Body of pancreas (tissue), 4 donors: ENCODE measurements around the gene EDNRA. TPM values are rescaled to one million over a fixed set of nuclear protein-coding genes. Genes with fewer than 3 reads are reported as not detected.

Experiments
- ATAC-seq: fragments of 150-250 bp; one replicate; pipeline ENCODE4 v1.9.1; 2016
- DNase-seq, 4 donors: peaks; one replicate each; pipeline ENCODE4 v3.0.0-alpha.2; 2019
- H3K27ac ChIP-seq, 4 donors: fragments of 200-600 bp; sonication (generic); 1 replicate in 3 of 4; 2 replicates in 1 of 4; pipeline versions ENCODE4 v1.5.1 to v1.6.1; 2016 to 2019; ENCODE audit warnings: mild to moderate bottlenecking in 1 of 4, mixed read lengths in 1 of 4, moderate library complexity in 1 of 4
- H3K27me3 ChIP-seq, 2 donors: fragments of 200-600 bp; sonication (generic); one replicate each; pipeline ENCODE4 v1.6.0; 2016; ENCODE audit warnings: mild to moderate bottlenecking in 1 of 2
- H3K36me3 ChIP-seq, 2 donors: fragments of 200-600 bp; sonication (generic); replicated peaks in 1 of 2; 2 replicates each; pipeline ENCODE4 v1.5.1; 2016; ENCODE audit warnings: low read depth in 2 of 2; ENCODE audit not compliant: insufficient read depth in 1 of 2
- H3K4me1 ChIP-seq: fragments of 200-600 bp; sonication (generic); one replicate; pipeline ENCODE4 v1.6.0; 2016
- H3K4me3 ChIP-seq, 2 donors: fragments of 200-600 bp; sonication (generic); 1 replicate in 1 of 2; 2 replicates in 1 of 2; pipeline ENCODE4 v1.5.1; 2016 to 2019
- H3K9me3 ChIP-seq, 3 donors: fragments of 200-600 bp; sonication (generic); 1 replicate in 2 of 3; 2 replicates in 1 of 3; pipeline ENCODE4 v1.5.1; 2016
- CTCF ChIP-seq, 7 experiments: fragments of 450-650 bp in 4 of 7; fragments of 200-600 bp in 3 of 7; sonication (generic) in 3 of 7; IDR thresholded peaks; one replicate each; pipeline ENCODE4 v1.5.1; 2016 to 2019; ENCODE audit warnings: antibody characterized with exemption in 7 of 7
- POLR2A ChIP-seq, 3 donors: fragments of 450-650 bp; IDR thresholded peaks; one replicate each; pipeline ENCODE4 v1.6.1; 2016; ENCODE audit warnings: antibody characterized with exemption in 3 of 3, mild to moderate bottlenecking in 2 of 3
- WGBS, 2 donors: methylation state at CpG; one replicate each; pipeline ENCODE4 v1.1.5; 2017; 5-methylcytosine and 5-hydroxymethylcytosine counted together
- intact Hi-C: fragments of 100-400 bp; cut with DNase I; formaldehyde crosslinking; loops from one replicate; pipeline ENCODE4 v1.15.1; 2023
- total RNA-seq, 2 donors: library from RNA; depleted of rRNA; stranded (reverse); fragments of >200 nt; gene quantifications; one replicate each; pipeline ENCODE4 v1.1.0, GENCODE V29; 2016

Gene EDNRA
- total RNA-seq, 2 donors from 2014 or later = 1.3 TPM

- no peaks in the 10 kb centered on the region for H3K9me3 ChIP-seq
- WGBS, 2 donors = 58 to 72% methylated on average over 4 of the region's 4 CpGs
- H3K36me3 ChIP-seq = no peaks in the 10 kb centered on the region
- H3K4me1 ChIP-seq = no peaks in the 10 kb centered on the region
- no peak overlapping the region for H3K27ac ChIP-seq
- no peak for ATAC-seq
- no peak overlapping the region for H3K4me3 ChIP-seq
- TF ChIP-seq CTCF (IDR thresholded peaks at IDR 0.05) (no peak), POLR2A (IDR thresholded peaks at IDR 0.05) (no peak)
- DNase-seq = no peak
- intact Hi-C loops = no loop called here
- no peaks in the 10 kb centered on the region for H3K27me3 ChIP-seq
Observed at GRCh38 chr4:147539959-147540358, 59.1 kb downstream of the EDNRA start.

GRCh38 chr4:147542229-147542990, 61.5 kb downstream of the EDNRA start:
- Histone ChIP-seq H3K9me3 (no peaks in the 10 kb centered on the region), H3K27me3 (no peaks in the 10 kb centered on the region), H3K27ac (no peak overlapping the region), H3K4me3 (no peak overlapping the region), H3K4me1 (no peaks in the 10 kb centered on the region), H3K36me3 (no peaks in the 10 kb centered on the region)
- intact Hi-C loops = no loop called here
- no peak for TF ChIP-seq POLR2A (IDR thresholded peaks at IDR 0.05)
- no peak for TF ChIP-seq CTCF (IDR thresholded peaks at IDR 0.05)
- 72 to 80% methylated on average over 17 of the region's 17 CpGs for WGBS, 2 donors
- ATAC-seq (no peak), DNase-seq (no peak)

- no peak overlapping the region for H3K4me3 ChIP-seq
- H3K27me3 ChIP-seq = no peaks in the 10 kb centered on the region
- no peaks in the 10 kb centered on the region for H3K36me3 ChIP-seq
- intact Hi-C loops = no loop called here
- no peaks in the 10 kb centered on the region for H3K4me1 ChIP-seq
- no peak for ATAC-seq
- WGBS, 2 donors = 24 to 25% methylated on average over 1 of the region's 1 CpG
- no peak for TF ChIP-seq CTCF (IDR thresholded peaks at IDR 0.05)
- TF ChIP-seq POLR2A (IDR thresholded peaks at IDR 0.05) = no peak
- DNase-seq = no peak
- no peak overlapping the region for H3K27ac ChIP-seq
- no peaks in the 10 kb centered on the region for H3K9me3 ChIP-seq
Observed at GRCh38 chr4:147543034-147543433, 62.1 kb downstream of the EDNRA start.

- TF ChIP-seq POLR2A (IDR thresholded peaks at IDR 0.05) = no peak
- TF ChIP-seq CTCF (IDR thresholded peaks at IDR 0.05) = no peak
- Histone ChIP-seq H3K9me3 (no peaks in the 10 kb centered on the region), H3K4me1 (no peaks in the 10 kb centered on the region), H3K36me3 (no peaks in the 10 kb centered on the region), H3K27me3 (no peaks in the 10 kb centered on the region), H3K27ac (no peak overlapping the region), H3K4me3 (no peak overlapping the region)
- DNase-seq (no peak), ATAC-seq (no peak)
- intact Hi-C loops = no loop called here
- WGBS, 2 donors = 46 to 49% methylated on average over 2 of the region's 2 CpGs
Observed at GRCh38 chr4:147546349-147546748, 65.5 kb downstream of the EDNRA start.
